Kidney (tissue), 14 donors: ENCODE measurements around the gene SGCD. TPM values are rescaled to one million over a fixed set of nuclear protein-coding genes. Genes with fewer than 3 reads are reported as not detected.

ENCODE experiments used
- DNase-seq, 5 donors: peaks; one replicate each; pipeline ENCODE4 v3.0.0-alpha.2; 2013 to 2020
- FAIRE-seq: peaks from 2 replicates; lab custom pipeline; 2012; peaks lifted over from hg19 to GRCh38; lab: Jason Lieb, UNC
- H3K27ac ChIP-seq, 2 donors: one replicate each; pipeline ENCODE4 v1.7.0; 2013; ENCODE audit warnings: low read depth in 2 of 2, low read length in 2 of 2, inconsistent platforms in 1 of 2
- H3K27me3 ChIP-seq: one replicate; pipeline ENCODE4 v1.7.1; 2013; ENCODE audit warnings: low read length, inconsistent platforms; ENCODE audit not compliant: control insufficient read depth, insufficient read depth
- H3K36me3 ChIP-seq, 3 donors: one replicate each; pipeline versions ENCODE4 v1.7.0 to v1.7.1; 2013; ENCODE audit warnings: low read length in 3 of 3, control low read depth in 1 of 3, inconsistent platforms in 1 of 3; ENCODE audit not compliant: insufficient read depth in 3 of 3, control insufficient read depth in 2 of 3
- H3K4me1 ChIP-seq, 3 donors: one replicate each; pipeline versions ENCODE4 v1.7.0 to v1.7.1; 2013; ENCODE audit warnings: low read length in 3 of 3, inconsistent platforms in 1 of 3, low read depth in 1 of 3; ENCODE audit not compliant: control insufficient read depth in 2 of 3, insufficient read depth in 2 of 3
- H3K4me3 ChIP-seq, 3 donors: one replicate each; pipeline versions ENCODE4 v1.7.0 to v1.8.1; 2013; ENCODE audit warnings: low read length in 3 of 3, control low read depth in 1 of 3, inconsistent platforms in 1 of 3
- H3K9ac ChIP-seq, 3 donors: one replicate each; pipeline versions ENCODE4 v1.7.0 to v1.7.1; 2013; ENCODE audit warnings: low read length in 3 of 3, control low read depth in 1 of 3, inconsistent platforms in 1 of 3
- H3K9me3 ChIP-seq, 3 donors: one replicate each; pipeline versions ENCODE4 v1.7.0 to v1.7.1; 2013; ENCODE audit warnings: low read length in 3 of 3, control low read depth in 1 of 3, inconsistent platforms in 1 of 3; ENCODE audit not compliant: control insufficient read depth in 2 of 3, insufficient read depth in 1 of 3
- intact Hi-C: fragments of 100-400 bp; cut with DNase I; formaldehyde crosslinking; loops from one replicate; pipeline ENCODE4 v1.11.1; 2022
- polyA plus RNA-seq: library from polyadenylated mRNA; stranded (reverse); fragments of 350-450 nt; fragmentation: Illumina TruSeq; extraction: RNeasy Lipid Tissue Mini Kit (QIAGEN cat#74804); gene quantifications from one replicate; pipeline ENCODE4 v1.2.3, GENCODE V29; 2014; ENCODE audit warnings: low read depth, low replicate concordance; ENCODE audit not compliant: insufficient read depth
- total RNA-seq: library from RNA; stranded (reverse); fragmentation: NEBNext Ultra II Directional; extraction: Animal tissue kit (Norgen Biotek cat#: 25700); gene quantifications from one replicate; pipeline ENCODE4 v1.2.1, GENCODE V29; 2021
- TF ChIP-seq, protein P1 (sequence below): IDR thresholded peaks from 3 replicates; pipeline ENCODE4 v1.5.1; 2012; ENCODE audit warnings: mild to moderate bottlenecking, moderate library complexity, borderline replicate concordance; ENCODE audit not compliant: insufficient read depth; ENCODE audit errors: extremely low read depth
- donor health status: control.
- donor health status: control.
- donor health status: control.
- donor health status: control.
- donor health status: control.
- donor health status: DM: yes; HTN: yes; CAD: no.
- donor health status: Normal renal cell carcinoma (clear cell type).

SGCD gene
- total and polyA plus RNA-seq, 2 donors from 2014 or later = 0.99 to 2.7 TPM

DNA sequence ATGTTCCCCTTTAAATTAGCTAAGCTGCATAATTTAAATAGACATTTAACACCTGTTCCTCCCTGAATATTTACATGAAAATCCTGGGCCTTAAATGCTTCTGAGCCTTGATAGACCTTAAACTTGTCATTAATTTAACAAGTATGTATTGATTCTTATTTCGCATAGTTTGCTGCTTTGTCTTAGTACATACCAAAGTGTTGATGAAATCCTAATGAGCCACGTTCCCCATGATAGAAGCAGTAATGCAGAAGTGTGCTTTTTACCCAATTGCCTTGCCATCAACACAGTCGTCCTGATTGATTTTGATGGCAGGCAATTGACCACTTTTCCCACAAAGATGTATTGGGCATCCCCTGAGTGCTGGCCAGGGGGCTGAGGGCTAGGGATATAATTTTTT is 213.5 kb downstream of the SGCD start:
- Histone ChIP-seq H3K36me3 (no peaks in the 10 kb centered on the region), H3K9me3 (no peaks in the 10 kb centered on the region), H3K4me3 (no peak overlapping the region), H3K4me1 (no peaks in the 10 kb centered on the region), H3K27me3 (no peaks in the 10 kb centered on the region), H3K9ac (no peak overlapping the region), H3K27ac (no peak overlapping the region)
- FAIRE-seq (no peak), DNase-seq (no peak)
- TF ChIP-seq, protein P1, sequence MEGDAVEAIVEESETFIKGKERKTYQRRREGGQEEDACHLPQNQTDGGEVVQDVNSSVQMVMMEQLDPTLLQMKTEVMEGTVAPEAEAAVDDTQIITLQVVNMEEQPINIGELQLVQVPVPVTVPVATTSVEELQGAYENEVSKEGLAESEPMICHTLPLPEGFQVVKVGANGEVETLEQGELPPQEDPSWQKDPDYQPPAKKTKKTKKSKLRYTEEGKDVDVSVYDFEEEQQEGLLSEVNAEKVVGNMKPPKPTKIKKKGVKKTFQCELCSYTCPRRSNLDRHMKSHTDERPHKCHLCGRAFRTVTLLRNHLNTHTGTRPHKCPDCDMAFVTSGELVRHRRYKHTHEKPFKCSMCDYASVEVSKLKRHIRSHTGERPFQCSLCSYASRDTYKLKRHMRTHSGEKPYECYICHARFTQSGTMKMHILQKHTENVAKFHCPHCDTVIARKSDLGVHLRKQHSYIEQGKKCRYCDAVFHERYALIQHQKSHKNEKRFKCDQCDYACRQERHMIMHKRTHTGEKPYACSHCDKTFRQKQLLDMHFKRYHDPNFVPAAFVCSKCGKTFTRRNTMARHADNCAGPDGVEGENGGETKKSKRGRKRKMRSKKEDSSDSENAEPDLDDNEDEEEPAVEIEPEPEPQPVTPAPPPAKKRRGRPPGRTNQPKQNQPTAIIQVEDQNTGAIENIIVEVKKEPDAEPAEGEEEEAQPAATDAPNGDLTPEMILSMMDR = no peak
- intact Hi-C loops = no loop called here

DNA sequence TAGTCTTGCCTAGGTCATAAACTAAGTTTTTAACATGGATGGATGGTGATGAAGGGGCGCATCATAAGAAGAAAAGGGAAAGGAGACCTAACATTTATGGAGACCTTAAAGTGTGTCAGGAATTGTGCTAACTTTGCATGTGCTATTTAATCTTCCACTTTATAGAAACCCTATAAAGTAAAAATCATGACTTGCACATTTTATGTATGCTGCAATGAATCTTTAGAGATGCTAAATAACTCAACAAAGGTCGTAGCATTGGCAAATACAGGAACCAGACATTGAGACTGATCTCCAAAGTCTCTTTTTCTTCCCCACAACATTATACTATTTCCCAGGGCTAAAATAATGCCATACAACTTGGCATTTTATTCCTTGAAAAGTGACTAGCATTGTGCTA is 214.6 kb downstream of the SGCD start:
- Histone ChIP-seq H3K27me3 (no peaks in the 10 kb centered on the region), H3K9ac (no peak overlapping the region), H3K4me3 (no peak overlapping the region), H3K4me1 (no peaks in the 10 kb centered on the region), H3K27ac (no peak overlapping the region), H3K36me3 (no peaks in the 10 kb centered on the region), H3K9me3 (no peaks in the 10 kb centered on the region)
- intact Hi-C loops = no loop called here
- TF ChIP-seq, protein P1 = no peak
- FAIRE-seq (no peak), DNase-seq (no peak)

DNA sequence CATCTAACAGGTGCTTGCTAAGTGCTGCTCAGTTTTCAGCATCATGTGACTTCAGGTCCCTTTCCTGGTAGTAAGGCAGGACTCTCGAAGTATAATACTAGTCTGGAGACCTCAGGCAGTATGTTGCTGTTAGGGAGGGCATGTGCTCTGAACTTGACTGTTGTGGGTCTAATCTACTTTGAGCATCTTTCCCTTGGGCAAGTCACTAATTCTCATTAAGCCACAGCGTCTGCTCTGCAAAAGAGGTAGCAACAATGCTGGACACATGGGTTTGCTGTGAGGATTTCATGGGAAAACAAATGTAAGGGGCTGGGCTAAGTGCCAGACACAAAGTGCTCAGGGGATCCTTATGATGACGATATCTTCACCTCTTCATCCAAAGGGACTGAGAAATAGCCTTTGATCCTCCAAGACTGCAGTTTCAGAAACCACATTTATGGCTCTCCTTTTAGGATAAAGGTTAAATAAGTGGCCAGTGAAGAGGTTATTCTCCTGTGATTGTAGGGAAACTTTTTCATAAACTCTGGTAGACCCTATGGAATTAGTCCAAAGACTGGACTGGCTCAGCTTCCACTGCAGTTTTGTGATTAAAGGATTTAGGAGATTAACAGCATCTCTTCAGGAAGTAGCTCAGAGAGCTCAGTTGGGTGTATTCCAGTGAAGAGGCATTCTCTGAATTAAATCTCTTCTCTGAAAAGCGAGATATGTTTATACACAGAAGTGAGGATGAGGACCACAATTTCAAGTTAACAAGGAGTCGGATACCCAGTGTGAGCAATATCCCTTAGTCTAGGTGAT is 216.6 kb downstream of the SGCD start:
- Histone ChIP-seq H3K4me1 (no peaks in the 10 kb centered on the region), H3K9ac (no peak overlapping the region), H3K27ac (no peak overlapping the region), H3K9me3 (no peaks in the 10 kb centered on the region), H3K4me3 (no peak overlapping the region), H3K36me3 (no peaks in the 10 kb centered on the region), H3K27me3 (no peaks in the 10 kb centered on the region)
- FAIRE-seq (no peak), DNase-seq (no peak)
- intact Hi-C loops = no loop called here
- TF ChIP-seq, protein P1 = no peak
